Fibroblast of skin of left quadriceps (primary cell): ENCODE measurements around the gene LEUTX.
A peak's percentile ranks its signal among the peaks of the same experiment; 100 is the strongest.

Source experiments
- DNase-seq, 2 experiments: peaks; one replicate each; pipeline ENCODE4 v3.0.0-alpha.2; 2013; ENCODE audit warnings: low read depth in 2 of 2

LEUTX gene

DNA sequence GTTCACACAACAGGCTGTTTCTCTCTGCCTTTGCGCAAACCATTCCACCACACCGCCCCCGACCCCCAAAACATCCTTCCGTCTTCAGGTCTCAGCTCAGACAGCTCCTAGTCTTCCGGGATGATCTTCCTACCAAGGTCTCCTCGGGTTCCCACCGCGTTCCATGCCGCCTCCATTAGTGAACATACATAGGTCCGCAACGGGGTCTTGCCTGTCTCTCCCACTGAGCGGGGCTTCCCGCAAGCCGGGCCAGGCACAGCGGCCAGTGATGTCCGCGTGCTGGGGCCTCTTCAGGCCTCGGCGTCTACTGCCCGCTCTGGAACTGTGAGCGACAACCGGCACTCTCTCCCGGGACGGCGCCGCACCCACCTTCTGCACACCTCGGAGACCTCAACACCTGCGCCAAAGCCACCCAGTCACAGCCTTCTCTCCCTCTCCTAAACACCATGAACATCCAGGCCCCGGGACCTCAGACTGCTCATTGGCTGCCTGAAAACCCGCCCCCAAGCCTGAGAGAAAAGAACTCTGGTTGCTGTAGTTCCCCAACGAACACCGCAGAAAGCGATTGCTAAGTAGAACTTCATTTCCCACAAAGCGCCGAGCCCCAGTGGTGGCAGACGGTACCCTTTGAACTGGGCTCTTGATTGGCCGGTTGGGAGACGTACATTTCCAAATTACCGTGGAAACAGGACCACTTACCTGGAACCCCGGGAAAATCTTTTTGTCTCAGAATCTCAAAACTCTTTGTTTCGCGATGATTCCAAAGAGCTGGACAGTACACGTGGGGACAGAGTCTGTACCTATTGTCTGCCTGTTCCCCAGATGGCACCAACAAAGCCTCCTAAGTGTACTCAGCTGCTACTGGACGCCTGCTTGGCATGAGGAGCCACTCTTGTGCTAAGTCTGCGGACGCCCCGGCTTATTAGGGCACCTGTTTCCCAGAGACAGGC is 45.8 kb downstream of the LEUTX start:
- DNase-seq = peak; percentile 75 to 78

DNA sequence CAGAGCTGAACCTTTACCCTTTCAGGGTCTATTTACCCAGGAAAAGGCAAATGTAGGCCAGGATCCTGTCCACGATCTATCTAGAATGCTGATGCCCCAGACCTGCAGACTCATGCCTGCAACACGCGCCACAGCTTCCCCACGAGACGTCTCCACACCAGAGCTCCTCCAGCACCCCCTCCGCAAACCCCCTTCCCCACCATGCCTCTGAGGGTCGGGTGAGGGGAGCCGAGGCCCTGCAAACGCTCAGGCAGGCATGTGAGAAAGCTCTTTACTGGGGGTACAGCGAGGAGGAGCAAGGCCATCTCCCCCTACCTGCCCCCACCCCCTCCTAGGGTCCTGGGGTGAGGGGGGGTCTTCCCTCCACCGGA is 46.4 kb downstream of the LEUTX start:
- DNase-seq = no peak

- DNase-seq = no peak
These were observed 47.0 kb downstream of the LEUTX start for GRCh38 chr19:39825531-39826076.

DNA sequence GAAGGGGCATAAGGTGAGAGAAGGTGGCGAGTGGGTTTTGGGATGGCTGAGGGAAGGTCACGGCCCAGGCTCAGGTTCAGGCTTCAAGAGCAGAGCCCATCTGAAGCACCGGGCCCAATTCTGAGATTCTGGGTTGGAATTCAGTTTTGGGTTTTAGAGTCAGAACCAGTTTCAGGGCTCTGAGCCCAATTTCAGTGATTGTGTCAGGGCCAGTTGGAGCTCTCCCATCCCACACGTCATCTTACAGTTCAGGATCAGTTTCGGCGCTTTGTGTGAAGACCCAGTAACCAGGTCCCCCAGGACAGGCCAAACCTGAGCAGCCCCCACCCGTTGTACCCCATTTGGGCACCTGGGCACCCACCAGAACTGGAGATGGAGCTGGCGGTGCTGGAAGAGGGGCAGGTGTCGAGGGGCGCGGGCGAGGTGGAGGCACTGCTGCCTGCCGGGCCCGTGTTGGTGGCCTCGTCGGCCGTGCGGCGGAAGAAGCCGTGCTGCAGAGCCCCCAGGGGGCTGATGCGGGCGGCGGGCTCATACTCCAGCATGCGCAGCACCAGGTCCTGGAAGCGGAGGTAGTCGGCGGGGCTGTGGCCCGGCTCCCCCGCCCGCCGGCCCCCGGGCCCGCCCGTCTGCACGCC is 47.8 kb downstream of the LEUTX start:
- DNase-seq = no peak

GRCh38 chr19:39827216-39827615 is 48.6 kb downstream of the LEUTX start:
- DNase-seq = no peak

- no peak for DNase-seq
These were observed 49.5 kb downstream of the LEUTX start for GRCh38 chr19:39828015-39828653.

DNA sequence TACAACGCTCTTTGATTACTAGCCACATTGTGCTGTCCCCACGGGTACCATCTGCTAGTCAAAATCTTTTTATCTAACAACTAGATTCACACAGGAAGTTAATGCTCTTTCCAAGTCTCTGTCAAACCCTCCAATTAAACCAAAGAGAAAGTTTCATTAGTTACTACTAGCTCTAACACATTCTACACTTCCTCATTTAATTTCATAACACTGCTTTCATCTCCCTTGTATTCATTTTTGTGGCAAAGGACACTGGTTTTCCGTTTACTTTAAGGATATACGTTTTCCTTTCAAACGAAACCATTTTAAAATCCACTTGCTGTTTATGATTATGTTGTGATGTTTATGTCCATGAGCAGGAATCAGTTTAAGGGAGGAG is 50.0 kb downstream of the LEUTX start:
- DNase-seq = no peak

DNA sequence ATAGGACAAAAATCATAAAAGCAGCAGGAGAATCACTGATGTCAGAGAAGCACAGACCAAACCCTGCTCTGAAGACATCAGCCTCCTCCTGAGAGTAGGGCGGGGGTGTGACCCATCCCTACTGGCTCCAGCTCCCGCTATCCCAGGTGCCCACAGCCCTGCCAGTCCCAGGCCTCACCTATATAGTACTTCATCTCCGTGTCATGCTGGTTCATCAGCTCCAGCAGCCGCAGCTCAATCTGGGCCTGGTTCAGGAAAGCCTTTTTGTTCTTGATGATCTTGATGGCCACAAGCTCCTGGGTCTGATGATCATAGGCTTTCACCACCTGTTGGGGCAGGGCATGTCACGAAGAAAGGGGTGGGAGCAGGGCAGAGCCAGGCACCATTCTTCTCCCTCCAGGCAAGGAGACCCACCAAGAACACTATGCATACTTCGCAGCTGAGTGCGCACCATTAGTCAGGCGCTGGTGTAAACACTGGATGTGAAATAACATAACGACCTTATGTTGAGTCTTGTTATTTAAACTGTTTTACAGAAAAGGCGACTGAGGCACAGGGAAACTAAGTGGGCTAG is 51.1 kb downstream of the LEUTX start:
- no peak for DNase-seq

- no peak for DNase-seq
These were observed 51.8 kb downstream of the LEUTX start for GRCh38 chr19:39830406-39830805.

GRCh38 chr19:39830847-39831246 is 52.2 kb downstream of the LEUTX start:
- no peak for DNase-seq

DNA sequence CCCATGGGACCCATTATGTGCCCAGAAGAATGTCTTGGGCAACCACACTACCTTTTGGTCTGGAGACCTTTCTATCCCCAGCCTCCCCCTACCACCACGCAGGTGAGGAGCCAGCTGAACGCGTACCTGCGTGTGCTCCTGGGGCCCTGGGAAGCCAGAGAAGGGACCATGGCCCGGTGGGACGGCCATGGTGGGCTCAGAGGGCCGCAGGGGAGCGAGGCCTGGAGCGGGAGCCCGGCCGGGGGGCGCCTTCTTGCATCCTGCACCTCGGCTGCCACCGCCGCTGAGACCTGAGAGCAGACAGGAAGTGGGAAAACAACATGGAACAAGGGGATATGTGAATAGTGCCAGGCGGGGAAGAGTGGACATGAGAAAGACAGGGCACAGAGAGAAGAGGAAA is 53.0 kb downstream of the LEUTX start:
- no peak for DNase-seq

- no peak for DNase-seq
These were observed 53.9 kb downstream of the LEUTX start for GRCh38 chr19:39832341-39833083.

- DNase-seq = no peak
These were observed 54.5 kb downstream of the LEUTX start for GRCh38 chr19:39833160-39833463.

GRCh38 chr19:39833464-39834286 is 55.0 kb downstream of the LEUTX start, which contains the start of gene DYRK1B:
Gene DYRK1B, minus strand, starts transcription at chr19:39834162. Its CDS starts 2,295 bp downstream, at chr19:39831867.
- peak; percentile 93 to 94 for DNase-seq

DNA sequence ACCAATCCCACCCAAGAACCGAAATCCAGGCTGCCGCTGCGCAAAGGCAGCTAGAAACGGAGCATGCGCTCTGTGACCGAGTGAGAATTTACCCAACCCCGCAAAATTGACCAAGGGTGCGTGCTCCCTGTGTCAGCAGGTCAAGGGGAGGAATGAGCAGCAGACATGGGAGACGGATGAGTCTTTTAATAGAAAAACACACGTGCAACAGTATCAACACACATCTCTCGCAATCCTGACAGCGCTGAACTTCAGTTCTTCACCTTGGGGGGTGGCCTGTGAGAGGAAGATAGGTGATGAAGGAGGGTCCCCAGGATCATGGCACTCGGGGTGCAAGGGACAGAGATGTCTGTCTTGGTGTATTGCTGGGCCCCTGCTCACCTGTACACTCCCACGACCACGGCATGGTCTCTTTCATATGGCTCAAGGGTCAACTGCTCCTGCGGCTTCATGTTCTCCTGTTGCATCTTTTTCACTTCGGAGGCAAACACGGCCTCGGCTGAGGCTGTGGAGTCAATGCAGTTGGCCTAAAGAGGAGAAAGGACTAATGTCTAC is 55.7 kb downstream of the LEUTX start:
- DNase-seq = no peak
